Type B pancreatic cell (in vitro differentiated cells): Measurements from ENCODE around the gene RBM19. TPM values are rescaled to one million over a fixed set of nuclear protein-coding genes. Genes with fewer than 3 reads are reported as not detected.

ENCODE experiments used
- DNase-seq: peaks from one replicate; pipeline ENCODE4 v3.0.0; 2021; ENCODE audit warnings: mixed read lengths; ENCODE audit not compliant: unreplicated experiment; ENCODE audit errors: extremely low spot score
- H3K27ac Mint-ChIP-seq: 2 replicates; pipeline ENCODE4 v1.8.0; 2021; ENCODE audit warnings: mild to moderate bottlenecking, mixed read lengths
- H3K27me3 Mint-ChIP-seq: 2 replicates; pipeline ENCODE4 v1.8.0; 2021; ENCODE audit warnings: mixed read lengths
- H3K36me3 Mint-ChIP-seq: 2 replicates; pipeline ENCODE4 v1.8.0; 2021; ENCODE audit warnings: mixed read lengths
- H3K4me1 Mint-ChIP-seq: one replicate; pipeline ENCODE4 v1.8.0; 2021; ENCODE audit warnings: mixed read lengths; ENCODE audit not compliant: unreplicated experiment
- H3K4me3 Mint-ChIP-seq: 2 replicates; pipeline ENCODE4 v1.8.0; 2021; ENCODE audit warnings: mild to moderate bottlenecking, mixed read lengths
- H3K9me3 Mint-ChIP-seq: 2 replicates; pipeline ENCODE4 v1.8.0; 2021; ENCODE audit warnings: mixed read lengths
- CTCF ChIP-seq: fragments of 200-600 bp; sonication (generic); conservative IDR thresholded peaks from 2 replicates; pipeline ENCODE4 v1.5.0; 2021; ENCODE audit warnings: antibody characterized with exemption, mild to moderate bottlenecking
- long read RNA-seq: library from polyadenylated mRNA; unstranded; transcript quantifications from one replicate; pipeline ENCODE4 v2.0.0, GENCODE V29; 2020
- total RNA-seq: library from RNA; stranded (reverse); gene quantifications from 2 replicates; pipeline ENCODE4 v1.2.1, GENCODE V29; 2021; ENCODE audit warnings: low replicate concordance

Gene RBM19
- total RNA-seq = 32.4 and 37.8 TPM in 2 replicates
- long read RNA-seq, transcript RBM19-202 (25 exons, 3,574 nt) = major isoform, 6 of 19 reads
- long read RNA-seq, partial matches to known transcripts = 7 of 19 reads
- long read RNA-seq, other reads (novel, unspliced or antisense) = 6 of 19 reads

DNA sequence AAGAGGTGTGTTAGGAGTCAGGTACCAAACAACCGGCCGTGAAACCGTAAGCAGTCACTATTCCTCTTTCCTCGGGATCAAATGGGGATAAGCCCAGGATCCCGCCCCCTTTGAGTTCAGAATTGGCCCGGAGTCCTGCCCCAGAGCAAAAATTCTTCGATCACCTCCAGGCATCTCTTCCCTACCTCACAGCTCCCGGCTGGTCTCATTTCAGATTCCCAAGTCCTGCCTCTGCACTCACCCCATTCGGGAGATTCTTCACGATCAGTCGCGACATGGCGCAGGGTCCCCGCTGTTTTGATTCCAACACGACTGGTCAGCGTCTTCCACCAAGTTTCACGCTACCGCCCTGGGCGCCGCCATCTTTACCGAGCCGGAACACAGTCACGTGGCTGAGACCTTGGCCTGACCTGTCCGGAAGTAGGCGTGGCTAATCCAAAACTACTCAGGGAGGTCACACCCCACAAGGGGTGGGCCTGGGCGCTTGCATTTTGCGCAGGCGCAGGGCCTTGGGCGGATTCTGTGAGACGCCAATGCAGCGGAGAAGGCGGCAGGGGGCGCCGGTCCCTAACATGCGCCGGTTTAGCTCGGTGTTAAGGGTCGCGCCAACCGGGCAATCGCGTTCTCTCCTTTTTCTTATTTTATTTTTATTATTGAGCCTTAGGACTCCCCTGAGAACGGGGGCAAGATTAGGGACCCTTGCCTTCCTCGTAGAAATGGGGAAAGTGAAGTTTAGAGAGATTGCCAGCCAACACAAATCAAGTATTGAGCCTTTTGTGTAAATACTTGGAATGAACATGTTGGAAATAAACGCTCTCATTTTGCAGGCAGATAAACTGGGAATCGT, at the start of gene RBM19:
TSS of gene RBM19 (minus strand) at position 375 of the 847 bp plus-strand sequence. CDS start at position 277, 98 bp downstream.
- H3K36me3 Mint-ChIP-seq = no peaks in the 10 kb centered on the region
- H3K27me3 Mint-ChIP-seq = peaks cover 24% of the 10 kb centered on the region
- peak within 1 kb of the TSS; percentile 96 for H3K27ac Mint-ChIP-seq
- no peaks in the 10 kb centered on the region for H3K9me3 Mint-ChIP-seq
- DNase-seq = peak; percentile 99
- peak; percentile 95 for TF ChIP-seq CTCF
- H3K4me1 Mint-ChIP-seq = peaks cover 20% of the 10 kb centered on the region
- H3K4me3 Mint-ChIP-seq = peak within 1 kb of the TSS; percentile 100

- DNase-seq = no peak
- H3K27ac Mint-ChIP-seq = no peak overlapping the region
- H3K9me3 Mint-ChIP-seq = no peaks in the 10 kb centered on the region
- no peaks in the 10 kb centered on the region for H3K4me1 Mint-ChIP-seq
- no peaks in the 10 kb centered on the region for H3K36me3 Mint-ChIP-seq
- no peak overlapping the region for H3K4me3 Mint-ChIP-seq
- no peak for TF ChIP-seq CTCF
- peaks cover 55% of the 10 kb centered on the region for H3K27me3 Mint-ChIP-seq
Observed at GRCh38 chr12:114015851-114016250, 49.7 kb upstream of the RBM19 start.

GRCh38 chr12:114013575-114014345, 47.6 kb upstream of the RBM19 start:
- Mint-ChIP-seq H3K4me1 (no peaks in the 10 kb centered on the region), H3K36me3 (no peaks in the 10 kb centered on the region), H3K27ac (no peak overlapping the region), H3K9me3 (no peaks in the 10 kb centered on the region), H3K4me3 (no peak overlapping the region), H3K27me3 (peaks cover 56% of the 10 kb centered on the region)
- no peak for DNase-seq
- TF ChIP-seq CTCF = peak; percentile 63

GRCh38 chr12:114012744-114013431, 46.8 kb upstream of the RBM19 start:
- H3K9me3 Mint-ChIP-seq = no peaks in the 10 kb centered on the region
- no peak for TF ChIP-seq CTCF
- no peak overlapping the region for H3K27ac Mint-ChIP-seq
- no peaks in the 10 kb centered on the region for H3K36me3 Mint-ChIP-seq
- no peak for DNase-seq
- H3K27me3 Mint-ChIP-seq = peaks cover 60% of the 10 kb centered on the region
- H3K4me1 Mint-ChIP-seq = no peaks in the 10 kb centered on the region
- H3K4me3 Mint-ChIP-seq = no peak overlapping the region

DNA sequence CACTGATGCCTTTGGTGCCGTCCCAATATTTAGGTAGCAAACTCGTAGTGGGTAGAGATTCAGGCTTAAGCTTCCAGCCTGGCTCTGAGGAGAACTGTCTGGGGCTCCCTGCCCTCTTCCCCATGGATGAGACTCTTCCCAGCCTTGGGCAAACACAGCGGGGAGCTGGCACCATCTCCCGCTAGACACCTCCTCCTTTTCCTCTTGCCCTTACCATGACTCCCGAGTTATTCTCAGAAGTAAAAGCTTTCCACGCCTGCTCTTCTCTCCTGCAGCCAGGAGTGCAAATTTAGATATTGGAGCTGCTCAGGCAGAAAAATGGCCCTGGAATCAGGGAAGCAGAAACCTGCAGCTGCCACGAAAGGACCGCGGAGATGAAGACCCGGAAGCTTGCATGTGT, 45.6 kb upstream of the RBM19 start:
- TF ChIP-seq CTCF = no peak
- no peak overlapping the region for H3K4me3 Mint-ChIP-seq
- no peak overlapping the region for H3K27ac Mint-ChIP-seq
- DNase-seq = no peak
- peaks cover 55% of the 10 kb centered on the region for H3K27me3 Mint-ChIP-seq
- no peaks in the 10 kb centered on the region for H3K36me3 Mint-ChIP-seq
- H3K4me1 Mint-ChIP-seq = no peaks in the 10 kb centered on the region
- H3K9me3 Mint-ChIP-seq = no peaks in the 10 kb centered on the region
